HCT116 (cell line): ENCODE results near the gene RCAN3. TPM values are rescaled to one million over a fixed set of nuclear protein-coding genes. Genes with fewer than 3 reads are reported as not detected.

Experiments
- ATAC-seq: fragments of 200-7000 bp; cut with Tn5 transposase; 2 replicates; pipeline ENCODE4 v1.9.1; 2020; ENCODE audit warnings: mild to moderate bottlenecking, moderate library complexity
- BruUV-seq: library from RNA; stranded (reverse); fragments of 400-500 nt; replicated peaks from 2 replicates; lab custom pipeline; 2021; lab: Mats Ljungman, UMichigan
- CTCF ChIA-PET: fragments of 300-600 bp; sonication (Branson Sonifier 250); formaldehyde crosslinking; loops from one replicate; lab custom pipeline; 2021; ENCODE audit warnings: antibody characterized with exemption; lab: Charles Lee
- POLR2A ChIA-PET: fragments of 300-600, 350-600 bp; sonication (Branson Sonifier 250); formaldehyde crosslinking; loops from one replicate; lab custom pipeline; 2021; ENCODE audit warnings: antibody characterized with exemption; lab: Charles Lee
- RAD21 ChIA-PET, 2 experiments: fragments of 300-600 bp; sonication (Branson Sonifier 250); formaldehyde crosslinking; loops; one replicate each; lab custom pipeline; 2023; ENCODE audit warnings: low total read pairs in 2 of 2; ENCODE audit not compliant: uncharacterized antibody in 2 of 2, unreplicated experiment in 2 of 2, low non-redundant PET in 1 of 2; lab: Charles Lee
- DNase-seq: peaks from one replicate; pipeline ENCODE4 v3.0.0-alpha.2; 2010; ENCODE audit warnings: low read depth, low spot score
- H2AFZ ChIP-seq: fragments of 200-600 bp; shearing (Covaris generic), sonication (generic); 2 replicates; pipeline ENCODE4 v1.6.1; 2017; ENCODE audit warnings: low read depth, mixed run types, mixed read lengths, antibody characterized with exemption, low read length; ENCODE audit not compliant: poor library complexity, severe bottlenecking
- H3K27ac ChIP-seq: 2 replicates; pipeline ENCODE4 v1.5.1; 2012; ENCODE audit warnings: low read depth, low read length
- H3K27me3 ChIP-seq: fragments of 200-600 bp; sonication (generic); 2 replicates; pipeline ENCODE4 v1.6.1; 2016; ENCODE audit warnings: mixed run types, low read length, mixed read lengths; ENCODE audit not compliant: insufficient read depth
- H3K36me3 ChIP-seq, 2 experiments: fragments of 200-500 bp in 1 of 2; fragments of 200-600 bp in 1 of 2; sonication (Bioruptor generic) in 1 of 2; sonication (generic) in 1 of 2; 2 replicates each; pipeline versions ENCODE4 v1.5.1 to v1.6.1; 2014 to 2016; ENCODE audit warnings: low read length in 2 of 2, inconsistent platforms in 1 of 2, mixed read lengths in 1 of 2, mixed run types in 1 of 2; ENCODE audit not compliant: insufficient read depth in 2 of 2, control insufficient read depth in 1 of 2
- H3K4me1 ChIP-seq, 2 experiments: fragments of 200-600 bp in 1 of 2; sonication (generic) in 1 of 2; 2 replicates each; pipeline versions ENCODE4 v1.5.1 to v1.6.1; 2012 to 2017; ENCODE audit warnings: low read length in 2 of 2, inconsistent platforms in 1 of 2, mild to moderate bottlenecking in 1 of 2, mixed read lengths in 1 of 2, mixed run types in 1 of 2, moderate library complexity in 1 of 2; ENCODE audit not compliant: insufficient read depth in 2 of 2, control insufficient read depth in 1 of 2
- H3K4me2 ChIP-seq: fragments of 200-600 bp; sonication (generic); 2 replicates; pipeline ENCODE4 v1.6.1; 2017; ENCODE audit warnings: mixed run types, low read length, mixed read lengths
- H3K4me3 ChIP-seq, 2 experiments: fragments of 200-600 bp in 1 of 2; sonication (generic) in 1 of 2; replicated peaks in 1 of 2; 2 replicates each; pipeline ENCODE4 v1.5.1; 2011 to 2016; ENCODE audit warnings: low read length in 2 of 2, control low read depth in 1 of 2, low read depth in 1 of 2, mild to moderate bottlenecking in 1 of 2, mixed read lengths in 1 of 2, mixed run types in 1 of 2
- H3K79me2 ChIP-seq: fragments of 200-600 bp; sonication (generic); 2 replicates; pipeline ENCODE4 v1.6.1; 2017; ENCODE audit warnings: mild to moderate bottlenecking, mixed run types, low read length, moderate library complexity, mixed read lengths; ENCODE audit not compliant: insufficient read depth
- H3K9ac ChIP-seq: fragments of 200-600 bp; sonication (generic); 2 replicates; pipeline ENCODE4 v1.6.1; 2016; ENCODE audit warnings: low read length, mixed read lengths
- H3K9me2 ChIP-seq: fragments of 200-600 bp; sonication (generic), shearing (Covaris generic); 2 replicates; pipeline ENCODE4 v1.6.1; 2017; ENCODE audit warnings: mixed run types, mild to moderate bottlenecking, moderate library complexity; ENCODE audit not compliant: insufficient read depth
- H3K9me3 ChIP-seq, 2 experiments: fragments of 200-500 bp in 1 of 2; fragments of 200-600 bp in 1 of 2; sonication (Bioruptor generic) in 1 of 2; sonication (generic) in 1 of 2; 2 replicates each; pipeline ENCODE4 v1.6.1; 2014 to 2017; ENCODE audit warnings: low read length in 2 of 2, mixed read lengths in 2 of 2, inconsistent platforms in 1 of 2, low read depth in 1 of 2, mild to moderate bottlenecking in 1 of 2, mixed run types in 1 of 2, moderate library complexity in 1 of 2; ENCODE audit not compliant: control insufficient read depth in 1 of 2, insufficient read depth in 1 of 2
- H4K20me1 ChIP-seq: fragments of 200-600 bp; sonication (generic), shearing (Covaris generic); 2 replicates; pipeline ENCODE4 v1.6.1; 2017; ENCODE audit warnings: mixed run types, mild to moderate bottlenecking, moderate library complexity; ENCODE audit not compliant: insufficient read depth
- CEBPB ChIP-seq: IDR thresholded peaks from 2 replicates; pipeline ENCODE4 v1.6.1; 2012; ENCODE audit warnings: low read depth
- EGR1 ChIP-seq: IDR thresholded peaks from 2 replicates; pipeline ENCODE4 v1.6.1; 2012; ENCODE audit warnings: low read depth
- EZH2 ChIP-seq: fragments of 200-600 bp; sonication (generic); IDR thresholded peaks from 2 replicates; pipeline ENCODE4 v1.6.1; 2017; ENCODE audit warnings: antibody characterized with exemption, mixed run types
- EZH2phosphoT487 ChIP-seq: fragments of 200-600 bp; IDR thresholded peaks from 2 replicates; pipeline ENCODE4 v1.6.1; 2018; ENCODE audit warnings: antibody characterized with exemption, borderline replicate concordance
- FOSL1 ChIP-seq: IDR thresholded peaks from 2 replicates; pipeline ENCODE4 v1.6.1; 2012; ENCODE audit warnings: low read depth
- JUND ChIP-seq: IDR thresholded peaks from 2 replicates; pipeline ENCODE4 v1.6.1; 2012
- POLR2A ChIP-seq: IDR thresholded peaks from 2 replicates; pipeline ENCODE4 v1.7.0; 2011; ENCODE audit warnings: borderline replicate concordance; ENCODE audit not compliant: insufficient read depth, insufficient read length; ENCODE audit errors: extremely low read depth
- RAD21 ChIP-seq: IDR thresholded peaks from 2 replicates; pipeline ENCODE4 v1.6.1; 2012; ENCODE audit warnings: low read depth, mild to moderate bottlenecking
- SIN3A ChIP-seq: IDR thresholded peaks from 2 replicates; pipeline ENCODE4 v1.6.1; 2012; ENCODE audit warnings: low read depth
- SP1 ChIP-seq: IDR thresholded peaks from 2 replicates; pipeline ENCODE4 v1.6.1; 2012; ENCODE audit warnings: low read depth
- SRF ChIP-seq: IDR thresholded peaks from 2 replicates; pipeline ENCODE4 v1.6.1; 2012; ENCODE audit warnings: low read depth
- TCF7L2 ChIP-seq: IDR thresholded peaks from 2 replicates; pipeline ENCODE4 v1.7.0; 2011; ENCODE audit warnings: borderline replicate concordance, inconsistent platforms; ENCODE audit not compliant: insufficient read depth, insufficient read length; ENCODE audit errors: extremely low read depth
- ZFX ChIP-seq: fragments of 450-650 bp; IDR thresholded peaks from 2 replicates; pipeline ENCODE4 v1.6.1; 2017
- intact Hi-C: fragments of 100-400 bp; cut with micrococcal nuclease; formaldehyde crosslinking; loops from 2 replicates; pipeline ENCODE4 v1.10.0; 2022
- total RNA-seq: library from RNA; stranded (reverse); gene quantifications from one replicate; pipeline ENCODE4 v1.2.1, GENCODE V29; 2021; ENCODE audit not compliant: unreplicated experiment
- TF ChIP-seq, protein P1 (sequence below): IDR thresholded peaks from 2 replicates; pipeline ENCODE4 v1.6.1; 2012; ENCODE audit warnings: low read depth
- TF ChIP-seq, protein P2 (sequence below), 3 experiments: fragments of 200-600 bp in 1 of 3; sonication (generic) in 1 of 3; IDR thresholded peaks in 2 of 3; conservative IDR thresholded peaks in 1 of 3; 2 replicates each; pipeline ENCODE4 v1.5.1; 2012 to 2017; ENCODE audit warnings: low read depth in 2 of 3, low read length in 2 of 3, antibody characterized with exemption in 1 of 3, borderline replicate concordance in 1 of 3, control low read depth in 1 of 3, mild to moderate bottlenecking in 1 of 3, mixed read lengths in 1 of 3, mixed run types in 1 of 3, moderate library complexity in 1 of 3; ENCODE audit not compliant: insufficient read depth in 1 of 3
- TF ChIP-seq, protein P3 (sequence below): IDR thresholded peaks from 2 replicates; pipeline ENCODE4 v1.6.1; 2012

Gene RCAN3
- total RNA-seq, 1 experiment from 2014 or later, result 13.3 TPM

DNA sequence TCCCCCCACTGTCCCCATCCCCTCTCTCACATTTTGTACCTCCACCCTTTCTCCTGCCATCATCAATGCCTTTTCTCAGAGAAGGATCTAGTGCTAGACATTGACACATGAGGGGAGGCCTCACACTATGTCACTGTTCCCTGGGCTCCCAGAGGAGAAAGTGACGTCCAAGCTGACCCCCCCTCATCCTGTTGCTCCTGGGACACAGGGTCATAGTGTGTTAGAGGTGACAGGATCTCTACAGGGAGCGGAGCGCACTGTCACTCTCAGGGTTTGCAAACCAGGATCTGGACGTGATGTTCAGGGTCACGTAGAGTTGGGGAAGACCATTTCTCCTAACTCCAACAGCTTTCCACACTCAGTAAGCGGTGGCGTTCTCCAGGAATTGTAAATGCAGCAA is 55.8 kb downstream of the RCAN3 start (continued):
- TF ChIP-seq, protein P1, sequence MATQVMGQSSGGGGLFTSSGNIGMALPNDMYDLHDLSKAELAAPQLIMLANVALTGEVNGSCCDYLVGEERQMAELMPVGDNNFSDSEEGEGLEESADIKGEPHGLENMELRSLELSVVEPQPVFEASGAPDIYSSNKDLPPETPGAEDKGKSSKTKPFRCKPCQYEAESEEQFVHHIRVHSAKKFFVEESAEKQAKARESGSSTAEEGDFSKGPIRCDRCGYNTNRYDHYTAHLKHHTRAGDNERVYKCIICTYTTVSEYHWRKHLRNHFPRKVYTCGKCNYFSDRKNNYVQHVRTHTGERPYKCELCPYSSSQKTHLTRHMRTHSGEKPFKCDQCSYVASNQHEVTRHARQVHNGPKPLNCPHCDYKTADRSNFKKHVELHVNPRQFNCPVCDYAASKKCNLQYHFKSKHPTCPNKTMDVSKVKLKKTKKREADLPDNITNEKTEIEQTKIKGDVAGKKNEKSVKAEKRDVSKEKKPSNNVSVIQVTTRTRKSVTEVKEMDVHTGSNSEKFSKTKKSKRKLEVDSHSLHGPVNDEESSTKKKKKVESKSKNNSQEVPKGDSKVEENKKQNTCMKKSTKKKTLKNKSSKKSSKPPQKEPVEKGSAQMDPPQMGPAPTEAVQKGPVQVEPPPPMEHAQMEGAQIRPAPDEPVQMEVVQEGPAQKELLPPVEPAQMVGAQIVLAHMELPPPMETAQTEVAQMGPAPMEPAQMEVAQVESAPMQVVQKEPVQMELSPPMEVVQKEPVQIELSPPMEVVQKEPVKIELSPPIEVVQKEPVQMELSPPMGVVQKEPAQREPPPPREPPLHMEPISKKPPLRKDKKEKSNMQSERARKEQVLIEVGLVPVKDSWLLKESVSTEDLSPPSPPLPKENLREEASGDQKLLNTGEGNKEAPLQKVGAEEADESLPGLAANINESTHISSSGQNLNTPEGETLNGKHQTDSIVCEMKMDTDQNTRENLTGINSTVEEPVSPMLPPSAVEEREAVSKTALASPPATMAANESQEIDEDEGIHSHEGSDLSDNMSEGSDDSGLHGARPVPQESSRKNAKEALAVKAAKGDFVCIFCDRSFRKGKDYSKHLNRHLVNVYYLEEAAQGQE, result no peak
- TF ChIP-seq SRF (no peak), JUND (no peak)

DNA sequence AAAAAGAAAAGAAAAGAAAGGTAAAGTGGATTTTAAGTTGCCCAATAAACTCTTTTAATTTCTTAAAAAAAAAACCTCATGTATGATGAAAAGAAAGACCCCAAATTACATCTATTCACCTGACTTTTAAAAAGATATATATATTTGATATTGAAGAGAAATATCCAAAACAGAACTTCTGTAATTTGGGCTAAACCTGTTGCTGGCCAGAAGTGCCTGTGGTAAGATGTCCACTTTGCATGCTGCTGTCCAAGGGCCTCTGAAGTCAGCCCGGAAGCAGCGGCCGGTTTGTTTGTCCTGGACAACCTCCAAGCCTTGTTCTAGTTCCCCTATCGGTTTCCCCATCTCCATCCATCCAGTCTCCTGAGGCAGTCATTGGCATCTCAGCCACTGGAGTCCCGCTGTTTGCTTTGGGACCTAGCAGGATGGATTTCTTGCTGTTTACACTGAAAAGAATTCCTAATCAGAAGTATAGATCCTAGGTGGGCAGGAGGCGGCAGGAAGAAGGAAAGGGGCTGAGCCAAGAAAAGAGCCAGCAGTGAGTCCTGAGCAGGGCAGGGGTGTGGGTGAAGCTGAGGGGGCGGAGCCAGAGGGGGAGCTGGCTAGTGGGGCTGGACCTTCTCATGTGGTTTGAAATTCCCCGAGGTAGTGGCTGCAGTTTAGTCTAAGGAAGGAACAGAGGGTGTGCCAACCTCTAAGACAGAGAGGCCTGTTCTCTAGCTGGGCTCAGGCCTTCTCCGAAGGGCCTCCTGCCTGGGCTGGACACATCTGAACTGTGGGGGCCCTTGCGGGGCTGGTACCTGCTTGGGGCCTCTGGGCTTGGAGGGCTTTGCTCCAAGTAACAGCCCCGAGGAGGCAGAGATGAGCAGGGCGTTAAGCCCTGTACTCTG is 56.5 kb downstream of the RCAN3 start:
- Histone ChIP-seq H3K4me1 (peaks cover 40 to 43% of the 10 kb centered on the region in 2 experiments; a peak in 3 of 4 replicates), H3K9me2 (no peaks in the 10 kb centered on the region), H3K9ac (no peak overlapping the region), H3K27me3 (no peaks in the 10 kb centered on the region), H3K27ac (no peak overlapping the region), H3K36me3 (no peaks in the 10 kb centered on the region), H3K4me2 (peak overlapping the region; percentile 44), H2AFZ (peak overlapping the region; percentile 54), H4K20me1 (no peaks in the 10 kb centered on the region), H3K79me2 (no peaks in the 10 kb centered on the region), H3K4me3 (no peak overlapping the region), H3K9me3 (no peaks in the 10 kb centered on the region)
- no TSS peak for BruUV-seq
- ATAC-seq, result peak; percentile 71
- RAD21 ChIA-PET, result no interaction called here
- peak; percentile 48 for DNase-seq
- POLR2A ChIA-PET, result no interaction called here
- intact Hi-C loops, result no loop called here
- CTCF ChIA-PET, result interaction anchor here (1.0 to 1.4 kb wide), 3 partner anchors 17 to 144 kb away, joined by 4 read pairs; partner anchors contain the start of gene NIPAL3
- TF ChIP-seq ZFX (no peak), POLR2A (no peak), EZH2 (no peak), SIN3A (no peak), EGR1 (no peak), RAD21 (no peak), FOSL1 (no peak), SRF (no peak), SP1 (no peak), CEBPB (no peak), JUND (no peak), TCF7L2 (no peak), EZH2phosphoT487 (no peak)
- TF ChIP-seq, protein P2, sequence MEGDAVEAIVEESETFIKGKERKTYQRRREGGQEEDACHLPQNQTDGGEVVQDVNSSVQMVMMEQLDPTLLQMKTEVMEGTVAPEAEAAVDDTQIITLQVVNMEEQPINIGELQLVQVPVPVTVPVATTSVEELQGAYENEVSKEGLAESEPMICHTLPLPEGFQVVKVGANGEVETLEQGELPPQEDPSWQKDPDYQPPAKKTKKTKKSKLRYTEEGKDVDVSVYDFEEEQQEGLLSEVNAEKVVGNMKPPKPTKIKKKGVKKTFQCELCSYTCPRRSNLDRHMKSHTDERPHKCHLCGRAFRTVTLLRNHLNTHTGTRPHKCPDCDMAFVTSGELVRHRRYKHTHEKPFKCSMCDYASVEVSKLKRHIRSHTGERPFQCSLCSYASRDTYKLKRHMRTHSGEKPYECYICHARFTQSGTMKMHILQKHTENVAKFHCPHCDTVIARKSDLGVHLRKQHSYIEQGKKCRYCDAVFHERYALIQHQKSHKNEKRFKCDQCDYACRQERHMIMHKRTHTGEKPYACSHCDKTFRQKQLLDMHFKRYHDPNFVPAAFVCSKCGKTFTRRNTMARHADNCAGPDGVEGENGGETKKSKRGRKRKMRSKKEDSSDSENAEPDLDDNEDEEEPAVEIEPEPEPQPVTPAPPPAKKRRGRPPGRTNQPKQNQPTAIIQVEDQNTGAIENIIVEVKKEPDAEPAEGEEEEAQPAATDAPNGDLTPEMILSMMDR (IDR thresholded peaks at IDR 0.05 in 2 of 3, conservative IDR thresholded peaks at IDR 0.05 in 1 of 3; ENCODE audit: borderline replicate concordance in 1 of 3, insufficient read depth in 1 of 3, low read depth in 2 of 3, low read length in 2 of 3), result no peak
- TF ChIP-seq, protein P3, sequence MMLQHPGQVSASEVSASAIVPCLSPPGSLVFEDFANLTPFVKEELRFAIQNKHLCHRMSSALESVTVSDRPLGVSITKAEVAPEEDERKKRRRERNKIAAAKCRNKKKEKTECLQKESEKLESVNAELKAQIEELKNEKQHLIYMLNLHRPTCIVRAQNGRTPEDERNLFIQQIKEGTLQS, result no peak
